HG03135 (cell line): ENCODE results near the gene LILRB5.
"Not testable (repeated sequence)": the region's sequence is repeated elsewhere in the genome, so short reads cannot be mapped to it uniquely, and the experiment has no call there.

Source experiments
- ATAC-seq: cut with Tn5 transposase; IDR thresholded peaks from one replicate; pipeline ENCODE4 v1.9.1; 2021; ENCODE audit warnings: mild to moderate bottlenecking, moderate library complexity; ENCODE audit not compliant: unreplicated experiment

Gene LILRB5

GRCh38 chr19:54245936-54246335 is 11.1 kb downstream of the LILRB5 start:
- ATAC-seq: no peak

GRCh38 chr19:54243809-54244208 is 13.3 kb downstream of the LILRB5 start:
- ATAC-seq: not testable (repeated sequence)

GRCh38 chr19:54242646-54243045 is 14.4 kb downstream of the LILRB5 start, which contains the start of gene LILRA6:
Gene LILRA6, minus strand, starts transcription at chr19:54242790.
- ATAC-seq: not testable (repeated sequence)

- not testable (repeated sequence) for ATAC-seq
These were observed 14.8 kb downstream of the LILRB5 start for GRCh38 chr19:54242234-54242633.

- not testable (repeated sequence) for ATAC-seq
These were observed 16.4 kb downstream of the LILRB5 start for GRCh38 chr19:54240372-54241336.

- ATAC-seq: not testable (repeated sequence)
These were observed 17.3 kb downstream of the LILRB5 start for GRCh38 chr19:54239491-54240371.

- no peak for ATAC-seq
These were observed 23.1 kb downstream of the LILRB5 start for GRCh38 chr19:54233941-54234340.

GRCh38 chr19:54231077-54231931 is 25.8 kb downstream of the LILRB5 start:
- no peak for ATAC-seq

GRCh38 chr19:54230031-54230430 is 27.0 kb downstream of the LILRB5 start:
- no peak for ATAC-seq

GRCh38 chr19:54229146-54229545 is 27.9 kb downstream of the LILRB5 start:
- ATAC-seq: no peak

- not testable (repeated sequence) for ATAC-seq
These were observed 32.5 kb downstream of the LILRB5 start for GRCh38 chr19:54224619-54225018.

- not testable (repeated sequence) for ATAC-seq
These were observed 33.2 kb downstream of the LILRB5 start for GRCh38 chr19:54223937-54224281.

- ATAC-seq: not testable (repeated sequence)
These were observed 33.7 kb downstream of the LILRB5 start for GRCh38 chr19:54223277-54223936.

- ATAC-seq: not testable (repeated sequence)
These were observed 34.4 kb downstream of the LILRB5 start, which contains the start of gene LILRB3 for GRCh38 chr19:54222474-54223276. Gene LILRB3, minus strand, starts transcription at chr19:54223007. Its CDS starts 31 bp downstream, at chr19:54222976.

- not testable (repeated sequence) for ATAC-seq
These were observed 35.1 kb downstream of the LILRB5 start for GRCh38 chr19:54221947-54222346.

- ATAC-seq: not testable (repeated sequence)
These were observed 37.4 kb downstream of the LILRB5 start for GRCh38 chr19:54219702-54220101.

GRCh38 chr19:54218960-54219661 is 38.0 kb downstream of the LILRB5 start:
- ATAC-seq: no peak

- ATAC-seq: no peak
These were observed 38.8 kb downstream of the LILRB5 start for GRCh38 chr19:54218259-54218658.
